Measurements from ENCODE around the gene CKAP2L.

The CKAP2L gene

DNA sequence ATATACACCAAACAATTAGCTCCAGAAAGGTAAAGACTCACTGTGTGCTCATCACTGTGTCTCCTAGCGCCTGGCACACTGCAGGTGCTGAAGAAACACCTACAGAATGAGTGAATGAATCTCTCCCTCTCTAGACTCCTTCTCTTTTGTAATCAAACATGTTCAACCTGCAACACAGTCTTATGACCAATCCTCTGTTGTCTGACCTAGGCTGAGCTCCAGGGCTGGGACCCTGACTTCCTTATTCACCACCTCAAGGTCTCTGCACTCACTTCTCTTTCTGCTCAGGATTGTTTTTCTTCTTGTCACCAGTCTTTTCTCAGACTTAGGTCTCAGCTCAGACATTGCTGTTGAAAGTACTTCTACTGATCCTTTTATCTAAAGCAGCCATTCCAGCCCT, 9.8 kb downstream of the CKAP2L start:
- no peak overlapping the region for H3K9ac ChIP-seq (ENCODE audit: low read depth, low read length, poor library complexity, severe bottlenecking)
- no peaks in the 10 kb centered on the region for H3K9me3 ChIP-seq (ENCODE audit: insufficient read depth, low read depth, low read length)
- peak overlapping the region; percentile 31 for H3K4me2 ChIP-seq (ENCODE audit: low read depth, low read length, poor library complexity, severe bottlenecking)
- TF ChIP-seq, protein P1, sequence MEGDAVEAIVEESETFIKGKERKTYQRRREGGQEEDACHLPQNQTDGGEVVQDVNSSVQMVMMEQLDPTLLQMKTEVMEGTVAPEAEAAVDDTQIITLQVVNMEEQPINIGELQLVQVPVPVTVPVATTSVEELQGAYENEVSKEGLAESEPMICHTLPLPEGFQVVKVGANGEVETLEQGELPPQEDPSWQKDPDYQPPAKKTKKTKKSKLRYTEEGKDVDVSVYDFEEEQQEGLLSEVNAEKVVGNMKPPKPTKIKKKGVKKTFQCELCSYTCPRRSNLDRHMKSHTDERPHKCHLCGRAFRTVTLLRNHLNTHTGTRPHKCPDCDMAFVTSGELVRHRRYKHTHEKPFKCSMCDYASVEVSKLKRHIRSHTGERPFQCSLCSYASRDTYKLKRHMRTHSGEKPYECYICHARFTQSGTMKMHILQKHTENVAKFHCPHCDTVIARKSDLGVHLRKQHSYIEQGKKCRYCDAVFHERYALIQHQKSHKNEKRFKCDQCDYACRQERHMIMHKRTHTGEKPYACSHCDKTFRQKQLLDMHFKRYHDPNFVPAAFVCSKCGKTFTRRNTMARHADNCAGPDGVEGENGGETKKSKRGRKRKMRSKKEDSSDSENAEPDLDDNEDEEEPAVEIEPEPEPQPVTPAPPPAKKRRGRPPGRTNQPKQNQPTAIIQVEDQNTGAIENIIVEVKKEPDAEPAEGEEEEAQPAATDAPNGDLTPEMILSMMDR (conservative IDR thresholded peaks at IDR 0.05; ENCODE audit: low read length), result no peak
- TF ChIP-seq EZH2phosphoT487 (IDR thresholded peaks at IDR 0.05; ENCODE audit: borderline replicate concordance), result no peak
- peaks cover 16% of the 10 kb centered on the region for H4K20me1 ChIP-seq (ENCODE audit: insufficient read depth, low read length, poor library complexity, severe bottlenecking)
- H3K9me2 ChIP-seq (replicated peaks; ENCODE audit: low read depth, low read length), result no peaks in the 10 kb centered on the region
- peak overlapping the region; percentile 2 for H3K4me3 ChIP-seq (ENCODE audit: low read length, poor library complexity, severe bottlenecking)
- no peaks in the 10 kb centered on the region for H3K27me3 ChIP-seq (ENCODE audit: insufficient read depth, low read length, poor library complexity, severe bottlenecking)
- H3K4me1 ChIP-seq (ENCODE audit: insufficient read depth, low read length, poor library complexity, severe bottlenecking), result peaks cover 48% of the 10 kb centered on the region
- peaks cover 75% of the 10 kb centered on the region for H3K79me2 ChIP-seq (ENCODE audit: insufficient read depth, low read length)
- H3K36me3 ChIP-seq (ENCODE audit: insufficient read depth, low read length), result peaks cover 93% of the 10 kb centered on the region
- no peaks in the 10 kb centered on the region for H3F3A ChIP-seq (ENCODE audit: low read depth)
- no peak overlapping the region for H2AFZ ChIP-seq (ENCODE audit: low read length)

DNA sequence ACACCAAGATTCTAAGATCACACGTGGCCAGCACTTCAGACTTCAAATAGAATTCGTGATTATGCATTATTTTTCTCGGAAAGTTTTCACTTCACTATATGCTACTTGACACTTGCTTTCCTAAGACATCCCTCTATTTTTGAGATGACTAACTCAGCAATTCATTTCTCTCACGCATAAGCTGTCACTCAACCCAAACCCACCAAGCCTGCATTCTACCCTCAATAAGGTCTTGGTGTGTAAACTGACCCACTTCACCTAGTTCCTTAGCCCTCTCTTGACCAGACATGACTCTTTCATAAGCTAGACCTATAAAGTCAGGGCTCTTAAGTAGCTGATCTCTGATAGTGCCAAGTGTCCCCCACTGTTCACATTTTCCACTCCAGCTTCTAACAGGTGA, 11.7 kb downstream of the CKAP2L start:
- Histone ChIP-seq H3K9me3 (ENCODE audit: insufficient read depth, low read depth, low read length) (no peaks in the 10 kb centered on the region), H3K79me2 (ENCODE audit: insufficient read depth, low read length) (peaks cover 75% of the 10 kb centered on the region), H3K4me2 (ENCODE audit: low read depth, low read length, poor library complexity, severe bottlenecking) (peak overlapping the region; percentile 24), H3K36me3 (ENCODE audit: insufficient read depth, low read length) (peaks cover 93% of the 10 kb centered on the region), H2AFZ (ENCODE audit: low read length) (no peak overlapping the region), H3K27me3 (ENCODE audit: insufficient read depth, low read length, poor library complexity, severe bottlenecking) (no peaks in the 10 kb centered on the region), H4K20me1 (ENCODE audit: insufficient read depth, low read length, poor library complexity, severe bottlenecking) (peaks cover 22% of the 10 kb centered on the region), H3K9ac (ENCODE audit: low read depth, low read length, poor library complexity, severe bottlenecking) (no peak overlapping the region), H3K4me3 (ENCODE audit: low read length, poor library complexity, severe bottlenecking) (no peak overlapping the region), H3F3A (ENCODE audit: low read depth) (no peaks in the 10 kb centered on the region), H3K4me1 (ENCODE audit: insufficient read depth, low read length, poor library complexity, severe bottlenecking) (peaks cover 39% of the 10 kb centered on the region), H3K9me2 (replicated peaks; ENCODE audit: low read depth, low read length) (no peaks in the 10 kb centered on the region)
- TF ChIP-seq, protein P1 (conservative IDR thresholded peaks at IDR 0.05; ENCODE audit: low read length), result no peak
- no peak for TF ChIP-seq EZH2phosphoT487 (IDR thresholded peaks at IDR 0.05; ENCODE audit: borderline replicate concordance)

DNA sequence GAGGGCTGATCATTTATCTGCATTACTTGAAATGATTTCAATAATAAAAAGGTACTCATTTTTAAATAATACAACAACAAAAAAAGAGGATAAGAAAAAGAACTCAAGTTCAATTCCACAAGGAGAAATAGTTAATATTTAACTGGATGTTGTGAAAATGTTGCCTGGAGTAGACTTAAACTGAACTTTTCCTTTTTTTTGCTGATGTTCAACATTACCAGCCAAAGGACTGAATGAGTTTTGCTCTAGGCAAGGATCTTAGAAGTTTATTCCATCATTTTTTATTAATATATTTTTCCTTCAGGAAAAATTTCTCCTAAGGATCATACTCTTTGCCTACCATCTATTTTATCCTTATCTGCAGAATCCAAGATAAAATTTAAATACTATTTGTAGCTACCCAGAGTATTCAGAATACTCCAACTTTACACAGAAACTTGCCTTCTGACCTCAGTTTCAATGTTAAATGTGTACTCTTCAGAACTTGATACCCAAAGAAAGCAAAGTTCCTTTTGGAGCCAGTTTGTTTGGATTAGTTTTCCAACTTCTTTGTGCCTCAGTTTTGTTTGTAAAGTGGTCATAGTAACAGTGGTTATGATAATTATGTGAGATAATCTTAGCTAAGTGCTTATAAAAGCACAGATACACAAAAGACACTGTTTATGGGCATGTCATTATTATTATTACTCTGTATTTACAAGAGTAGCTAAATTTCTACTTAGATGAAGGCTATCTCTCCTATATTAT, 12.8 kb downstream of the CKAP2L start:
- Histone ChIP-seq H3K9ac (ENCODE audit: low read depth, low read length, poor library complexity, severe bottlenecking) (no peak overlapping the region), H3K9me3 (ENCODE audit: insufficient read depth, low read depth, low read length) (no peaks in the 10 kb centered on the region), H3K4me1 (ENCODE audit: insufficient read depth, low read length, poor library complexity, severe bottlenecking) (peaks cover 35% of the 10 kb centered on the region), H3K4me2 (ENCODE audit: low read depth, low read length, poor library complexity, severe bottlenecking) (peak overlapping the region; percentile 1), H3K4me3 (ENCODE audit: low read length, poor library complexity, severe bottlenecking) (no peak overlapping the region), H3F3A (ENCODE audit: low read depth) (no peaks in the 10 kb centered on the region), H2AFZ (ENCODE audit: low read length) (no peak overlapping the region), H3K27me3 (ENCODE audit: insufficient read depth, low read length, poor library complexity, severe bottlenecking) (no peaks in the 10 kb centered on the region), H3K9me2 (replicated peaks; ENCODE audit: low read depth, low read length) (no peaks in the 10 kb centered on the region), H4K20me1 (ENCODE audit: insufficient read depth, low read length, poor library complexity, severe bottlenecking) (peaks cover 22% of the 10 kb centered on the region), H3K36me3 (ENCODE audit: insufficient read depth, low read length) (peaks cover 93% of the 10 kb centered on the region), H3K79me2 (ENCODE audit: insufficient read depth, low read length) (peaks cover 80% of the 10 kb centered on the region)
- TF ChIP-seq, protein P1 (conservative IDR thresholded peaks at IDR 0.05; ENCODE audit: low read length), result no peak
- TF ChIP-seq EZH2phosphoT487 (IDR thresholded peaks at IDR 0.05; ENCODE audit: borderline replicate concordance), result no peak

Data from Loucy (cell line).